Measurements from ENCODE around the gene PSPC1.

GRCh38 chr13:19781526-19781925, 1.2 kb downstream of the PSPC1 start:
- TF ChIP-seq CTCF (IDR thresholded peaks at IDR 0.05): no peak
- TF ChIP-seq POLR2A (IDR thresholded peaks at IDR 0.05): no peak
